K562 (cell line): ENCODE data around the gene RRAS. TPM values are rescaled to one million over a fixed set of nuclear protein-coding genes. Genes with fewer than 3 reads are reported as not detected.

Experiments
- ATAC-seq: fragments of 200-7000 bp; cut with Tn5 transposase; 3 replicates; pipeline ENCODE4 v1.9.1; 2020; ENCODE audit warnings: moderate library complexity
- BruUV-seq: library from RNA; stranded (reverse); fragments of 400-500 nt; replicated peaks from 2 replicates; lab custom pipeline; 2021; lab: Mats Ljungman, UMichigan
- CTCF ChIA-PET: fragments of 300-600 bp; formaldehyde crosslinking; extraction: SDS; loops from one replicate; lab custom pipeline; 2021; ENCODE audit warnings: low intra/inter-chr PET ratio; lab: Yijun Ruan, JAX
- POLR2A ChIA-PET: fragments of 300-600, 350-650 bp; sonication (Branson Sonifier 250); formaldehyde crosslinking; extraction: SDS; loops from one replicate; lab custom pipeline; 2021; ENCODE audit warnings: antibody characterized with exemption, inconsistent platforms; lab: Yijun Ruan, JAX
- DNase-seq, 4 experiments: peaks; one replicate each; pipeline versions ENCODE4 v3.0.0 to v3.0.0-alpha.2; 2011 to 2018; ENCODE audit warnings: low spot score in 3 of 4, mixed read lengths in 3 of 4; ENCODE audit errors: extremely low read depth in 1 of 4
- FAIRE-seq: peaks from 2 replicates; lab custom pipeline; 2011; peaks lifted over from hg19 to GRCh38; lab: Jason Lieb, UNC
- H2AFZ ChIP-seq: 2 replicates; pipeline ENCODE4 v1.6.0; 2011; ENCODE audit warnings: low read depth, low read length, control low read depth, inconsistent platforms
- H3K27ac ChIP-seq: fragments of 200-600 bp; 3 replicates; pipeline ENCODE4 v1.8.0; 2011; ENCODE audit warnings: low read depth, mild to moderate bottlenecking, control low read depth, inconsistent platforms, low read length, moderate library complexity, mixed read lengths; ENCODE audit errors: extremely low read depth
- H3K27me3 ChIP-seq, 2 experiments: fragments of 300-600 bp in 1 of 2; 2 replicates in 1 of 2; 3 replicates in 1 of 2; pipeline versions ENCODE4 v1.6.0 to v1.8.0; 2011; ENCODE audit warnings: inconsistent platforms in 2 of 2, low read length in 2 of 2, mild to moderate bottlenecking in 1 of 2, mixed read lengths in 1 of 2, moderate library complexity in 1 of 2; ENCODE audit not compliant: control insufficient read depth in 2 of 2, insufficient read depth in 2 of 2
- H3K36me3 ChIP-seq: fragments of 300-600 bp; 3 replicates; pipeline ENCODE4 v1.8.0; 2011; ENCODE audit warnings: mild to moderate bottlenecking, low read length, inconsistent platforms; ENCODE audit not compliant: control insufficient read depth, insufficient read depth
- H3K4me1 ChIP-seq, 2 experiments: fragments of 200-600 bp in 1 of 2; replicated peaks in 1 of 2; 2 replicates in 1 of 2; 3 replicates in 1 of 2; pipeline versions ENCODE4 v1.5.1 to v1.8.0; 2011; ENCODE audit warnings: inconsistent platforms in 2 of 2, low read length in 2 of 2, mild to moderate bottlenecking in 1 of 2, mixed read lengths in 1 of 2, moderate library complexity in 1 of 2; ENCODE audit not compliant: control insufficient read depth in 2 of 2, insufficient read depth in 2 of 2
- H3K4me2 ChIP-seq: 2 replicates; pipeline ENCODE4 v1.6.1; 2011; ENCODE audit warnings: low read length, control low read depth, inconsistent platforms, mixed read lengths; ENCODE audit not compliant: insufficient read depth
- H3K4me3 ChIP-seq: fragments of 200-600 bp; sonication (generic), shearing (Covaris generic); 2 replicates; pipeline ENCODE4 v1.5.1; 2016; ENCODE audit warnings: control low read depth, inconsistent platforms
- H3K79me2 ChIP-seq: fragments of 200-600 bp; 3 replicates; pipeline ENCODE4 v1.8.0; 2011; ENCODE audit warnings: low read length, inconsistent platforms; ENCODE audit not compliant: control insufficient read depth, insufficient read depth
- H3K9ac ChIP-seq, 2 experiments: 2 replicates each; pipeline versions ENCODE4 v1.6.0 to v1.6.1; 2011; ENCODE audit warnings: low read depth in 2 of 2, low read length in 2 of 2, control low read depth in 1 of 2, inconsistent platforms in 1 of 2, mild to moderate bottlenecking in 1 of 2, mixed read lengths in 1 of 2; ENCODE audit not compliant: insufficient read depth in 1 of 2
- H3K9me1 ChIP-seq: one replicate; pipeline ENCODE4 v1.6.0; 2011; ENCODE audit warnings: inconsistent platforms, mild to moderate bottlenecking, low read length, moderate library complexity; ENCODE audit not compliant: control insufficient read depth, insufficient read depth
- H3K9me3 ChIP-seq: replicated peaks from 2 replicates; pipeline ENCODE4 v1.5.1; 2011; ENCODE audit warnings: low read depth, low read length, inconsistent platforms; ENCODE audit not compliant: control insufficient read depth, insufficient read depth
- H4K20me1 ChIP-seq: replicated peaks from 2 replicates; pipeline ENCODE4 v1.6.1; 2011; ENCODE audit warnings: low read length, inconsistent platforms, mixed read lengths; ENCODE audit not compliant: control insufficient read depth, insufficient read depth
- BCL6 ChIP-seq: fragments of 250-450 bp; sonication (Bioruptor Pico); IDR thresholded peaks from 2 replicates; pipeline ENCODE4 v1.4.0; 2020
- C11orf30 ChIP-seq: fragments of 450-650 bp; IDR thresholded peaks from 2 replicates; pipeline ENCODE4 v1.6.1; 2016; ENCODE audit warnings: low read depth, mild to moderate bottlenecking
- CAMTA2 ChIP-seq: fragments of 250-450 bp; sonication (Bioruptor Pico); conservative IDR thresholded peaks from 2 replicates; pipeline ENCODE4 v1.5.1; 2022
- MTA3 ChIP-seq: fragments of 450-650 bp; formaldehyde crosslinking; IDR thresholded peaks from 2 replicates; pipeline ENCODE4 v1.6.1; 2017; ENCODE audit warnings: mild to moderate bottlenecking, borderline replicate concordance
- PHB ChIP-seq: fragments of 250-450 bp; sonication (Bioruptor Pico); IDR thresholded peaks from 2 replicates; pipeline ENCODE4 v1.5.0; 2021
- SMARCA5 ChIP-seq: fragments of 450-650 bp; IDR thresholded peaks from 2 replicates; pipeline ENCODE4 v1.6.1; 2016
- SRSF3 ChIP-seq: fragments of 200-400 bp; formaldehyde crosslinking; IDR thresholded peaks from 2 replicates; pipeline ENCODE4 v1.6.1; 2016; ENCODE audit warnings: mild to moderate bottlenecking, low read length, moderate library complexity; ENCODE audit not compliant: insufficient read depth
- TCF3 ChIP-seq: sonication (generic); formaldehyde crosslinking; IDR thresholded peaks from 2 replicates; pipeline ENCODE4 v1.4.0; 2020; ENCODE audit warnings: mild to moderate bottlenecking, missing genetic modification reagents
- ZFPM2 ChIP-seq: fragments of 250-450 bp; sonication (Bioruptor Pico); IDR thresholded peaks from 2 replicates; pipeline ENCODE4 v1.5.1; 2022; ENCODE audit warnings: mild to moderate bottlenecking
- WGBS: fragments of 100-300 bp; shearing (Covaris generic); methylation state at CpG from one replicate; pipeline ENCODE4 v1.1.6; 2016; ENCODE audit warnings: low coverage, mixed read lengths; ENCODE audit not compliant: insufficient coverage; ENCODE audit errors: missing lambda C conversion rate; 5-methylcytosine and 5-hydroxymethylcytosine counted together
- in situ Hi-C: fragments of 300-500 bp; cut with MboI; formaldehyde crosslinking; loops from 4 replicates; pipeline ENCODE4 v1.15.0; 2018; ENCODE audit warnings: inconsistent platforms, mixed read lengths
- intact Hi-C: fragments of 100-400 bp; cut with micrococcal nuclease; formaldehyde crosslinking; loops from 2 replicates; pipeline ENCODE4 v1.14.2; 2022
- polyA plus RNA-seq, 8 experiments: library from polyadenylated mRNA; depleted of rRNA in 4 of 8; stranded (reverse) in 5 of 8; unstranded in 3 of 8; fragments of >200 nt; fragmentation: Nextera tagmentation in 2 of 8; fragmentation: Illumina TruSeq in 1 of 8; extraction: Ambion mirVana in 2 of 8; extraction: Trizol in 1 of 8; gene quantifications; 2 replicates each; pipeline versions ENCODE4 v1.2.1 to v1.2.3, GENCODE V29; 2011 to 2014; ENCODE audit warnings: inconsistent platforms in 1 of 8, missing spikeins in 1 of 8
- total RNA-seq, 7 experiments: library from RNA; depleted of rRNA in 6 of 7; stranded (reverse); fragments of >200 nt in 6 of 7; fragmentation: Illumina TruSeq in 2 of 7; extraction: Trizol in 2 of 7; gene quantifications; 2 replicates each; pipeline versions ENCODE4 v1.2.1 to v1.2.3, GENCODE V29; 2011 to 2021; ENCODE audit warnings: low replicate concordance in 1 of 7
- TF ChIP-seq, protein P1 (sequence below): fragments of 250-450 bp; sonication (Bioruptor Pico); IDR thresholded peaks from 2 replicates; pipeline ENCODE4 v1.8.0; 2021; ENCODE audit warnings: mild to moderate bottlenecking, moderate library complexity
- TF ChIP-seq, protein P2 (sequence below): fragments of 250-450 bp; sonication (Bioruptor Pico); IDR thresholded peaks from 2 replicates; pipeline ENCODE4 v1.5.0; 2021; ENCODE audit warnings: mild to moderate bottlenecking, moderate library complexity
- TF ChIP-seq, protein P3 (sequence below), 2 experiments: IDR thresholded peaks in 1 of 2; conservative IDR thresholded peaks in 1 of 2; 2 replicates each; pipeline ENCODE4 v1.6.1; 2016; ENCODE audit warnings: low read depth in 2 of 2, mild to moderate bottlenecking in 1 of 2, missing compliant biosample characterization in 1 of 2, missing genetic modification characterization in 1 of 2, moderate library complexity in 1 of 2

Gene RRAS
- total and polyA plus RNA-seq, 9 of the 15 experiments (the other 6 are each of a cell fraction or from before 2014, with no cell fraction given), result 0.70 to 17.3 (median 8.2) TPM

DNA sequence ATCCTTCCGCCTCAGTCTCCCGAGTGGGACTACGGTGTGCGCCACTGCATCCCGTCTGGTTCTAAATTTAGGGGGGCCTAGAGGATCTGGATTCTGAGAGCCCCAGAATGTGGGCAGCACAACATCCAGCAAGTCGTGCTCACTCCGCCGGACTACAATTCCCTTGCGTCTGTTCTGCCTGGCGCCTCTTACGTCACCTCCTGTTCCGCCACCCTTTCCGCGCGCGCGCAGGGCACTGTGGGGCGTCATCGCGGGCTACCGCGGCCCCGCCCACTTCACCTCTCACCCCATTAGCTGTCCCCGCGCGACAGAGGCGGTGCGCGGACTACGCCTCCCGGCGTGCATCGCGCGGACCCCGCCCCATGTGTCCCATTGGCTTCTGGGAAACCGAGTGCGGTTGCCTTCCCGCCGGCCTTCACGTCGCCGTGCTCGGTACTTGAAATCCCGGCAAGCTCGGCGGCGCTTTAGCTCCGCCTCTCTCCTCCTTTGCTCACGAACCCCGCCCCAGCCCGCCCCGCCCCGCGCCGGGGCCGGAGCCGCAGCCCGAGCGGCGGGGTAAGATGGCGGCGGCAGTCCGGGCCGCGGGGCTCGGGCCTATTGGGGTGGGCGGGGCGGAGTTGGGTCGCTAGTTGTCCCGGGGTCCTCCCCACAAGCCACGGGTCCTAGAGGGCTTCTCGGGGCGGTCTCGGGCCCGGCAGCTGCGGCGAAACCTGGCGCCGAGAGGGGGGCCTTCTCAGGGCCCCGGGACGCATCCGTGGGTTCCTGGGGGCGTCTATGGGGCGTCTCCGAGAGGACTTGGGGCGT, 1.9 kb upstream of the RRAS start, which contains the start of gene SCAF1:
Gene SCAF1, plus strand, starts transcription at position 522 of the 804 bp plus-strand sequence. CDS start 2,818 bp downstream, outside the sequence.
- in situ Hi-C loops (no loop called here), intact Hi-C loops (loop anchor here (2.0 kb wide), 2 partner anchors 35 to 51 kb away; partner anchors contain the start of genes PRMT1 and PRR12)
- ChIA-PET POLR2A (interaction anchor here (0.6 to 2.8 kb wide), 13 partner anchors 13 to 63 kb away, joined by 3 to 27 read pairs (median 4); partner anchors contain the start of gene PRMT1), CTCF (no interaction called here)
- under 1% methylated on average over 56 of the region's 87 CpGs for WGBS
- H3K27ac ChIP-seq, result peak within 1 kb of the TSS; percentile 97
- BruUV-seq, result no TSS peak
- H3K36me3 ChIP-seq, result peaks cover 36% of the 10 kb centered on the region; the same call in 2 of the 3 replicates
- H3K9me1 ChIP-seq, result no peaks in the 10 kb centered on the region
- peak within 1 kb of the TSS; percentile 97 for H3K4me3 ChIP-seq
- H3K9me3 ChIP-seq, result no peaks in the 10 kb centered on the region
- H3K4me2 ChIP-seq, result peak within 1 kb of the TSS; percentile 98
- peak; percentile 90 to 100 (median 92) for DNase-seq
- H3K79me2 ChIP-seq, result peaks cover 44% of the 10 kb centered on the region
- no peaks in the 10 kb centered on the region for H4K20me1 ChIP-seq
- peak; percentile 79 for ATAC-seq
- peak; percentile 99 for FAIRE-seq
- H3K27me3 ChIP-seq, result no peaks in the 10 kb centered on the region
- peak within 1 kb of the TSS; percentile 98 to 99 for H3K9ac ChIP-seq
- peaks cover 27 to 56% of the 10 kb centered on the region in 2 experiments for H3K4me1 ChIP-seq
- peak within 1 kb of the TSS; percentile 66 for H2AFZ ChIP-seq
- TF ChIP-seq CAMTA2 (CRISPR knock-in tag) (no peak), PHB (CRISPR knock-in tag) (0 out of 2 replicates have a peak, but pooled peaks have one; percentile 43), SMARCA5 (no peak), ZFPM2 (CRISPR knock-in tag) (no peak), MTA3 (peak; percentile 49; the same call in 1 of the 2 replicates), TCF3 (CRISPR knock-in tag) (no peak), BCL6 (CRISPR knock-in tag) (no peak), C11orf30 (peak; percentile 52), SRSF3 (no peak)
- TF ChIP-seq, protein P1, sequence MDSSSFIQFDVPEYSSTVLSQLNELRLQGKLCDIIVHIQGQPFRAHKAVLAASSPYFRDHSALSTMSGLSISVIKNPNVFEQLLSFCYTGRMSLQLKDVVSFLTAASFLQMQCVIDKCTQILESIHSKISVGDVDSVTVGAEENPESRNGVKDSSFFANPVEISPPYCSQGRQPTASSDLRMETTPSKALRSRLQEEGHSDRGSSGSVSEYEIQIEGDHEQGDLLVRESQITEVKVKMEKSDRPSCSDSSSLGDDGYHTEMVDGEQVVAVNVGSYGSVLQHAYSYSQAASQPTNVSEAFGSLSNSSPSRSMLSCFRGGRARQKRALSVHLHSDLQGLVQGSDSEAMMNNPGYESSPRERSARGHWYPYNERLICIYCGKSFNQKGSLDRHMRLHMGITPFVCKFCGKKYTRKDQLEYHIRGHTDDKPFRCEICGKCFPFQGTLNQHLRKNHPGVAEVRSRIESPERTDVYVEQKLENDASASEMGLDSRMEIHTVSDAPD (CRISPR knock-in tag), result no peak
- TF ChIP-seq, protein P2, sequence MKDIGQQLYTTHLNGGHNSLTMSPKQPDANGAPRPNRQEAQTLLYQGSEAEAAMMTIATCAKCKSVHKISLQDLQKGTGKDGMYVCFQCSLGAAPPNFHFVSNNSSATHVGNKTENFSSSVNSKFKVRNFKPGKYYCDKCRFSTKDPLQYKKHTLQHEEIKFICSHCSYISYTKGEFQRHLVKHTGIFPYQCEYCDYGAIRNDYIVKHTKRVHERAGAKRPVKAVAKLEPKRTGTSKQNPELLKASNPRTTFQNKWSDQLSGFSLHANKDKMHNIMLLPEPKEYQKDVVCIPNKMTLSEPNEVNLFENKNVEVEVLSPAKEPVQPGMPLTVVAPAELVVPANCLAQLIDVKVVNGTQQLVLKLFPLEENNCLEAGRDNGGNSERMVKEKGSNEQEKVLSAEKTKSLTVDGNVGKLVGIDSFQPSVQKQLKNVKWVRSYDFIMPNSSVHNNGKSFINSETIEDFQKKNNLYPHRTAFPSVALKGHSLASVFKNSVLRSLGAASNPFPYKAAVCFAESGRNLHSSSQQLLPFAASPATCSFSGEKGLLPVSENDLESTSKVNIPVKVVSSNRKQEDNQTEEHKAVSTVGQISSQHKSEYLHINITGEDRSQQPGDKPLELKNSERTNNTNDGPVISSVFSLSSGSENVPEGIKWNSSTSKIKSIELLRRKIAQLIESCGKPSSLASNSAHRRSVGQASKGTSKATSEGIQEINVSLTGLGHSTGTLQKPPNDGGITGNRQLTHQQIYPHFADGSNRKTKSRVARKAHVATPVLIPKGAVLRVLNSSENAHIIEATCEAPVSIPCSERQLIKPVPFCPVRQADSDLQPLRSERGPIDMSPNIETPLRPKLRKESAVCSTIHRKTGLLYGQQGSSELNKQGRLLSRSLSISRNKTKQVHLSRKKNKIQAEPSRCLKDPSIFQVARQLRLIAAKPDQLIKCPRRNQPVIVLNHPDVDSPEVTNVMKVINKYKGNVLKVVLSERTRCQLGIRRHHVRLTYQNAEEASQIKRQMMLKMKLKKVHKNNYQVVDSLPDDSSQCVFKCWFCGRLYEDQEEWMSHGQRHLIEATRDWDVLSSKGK (CRISPR knock-in tag), result no peak
- TF ChIP-seq, protein P3, sequence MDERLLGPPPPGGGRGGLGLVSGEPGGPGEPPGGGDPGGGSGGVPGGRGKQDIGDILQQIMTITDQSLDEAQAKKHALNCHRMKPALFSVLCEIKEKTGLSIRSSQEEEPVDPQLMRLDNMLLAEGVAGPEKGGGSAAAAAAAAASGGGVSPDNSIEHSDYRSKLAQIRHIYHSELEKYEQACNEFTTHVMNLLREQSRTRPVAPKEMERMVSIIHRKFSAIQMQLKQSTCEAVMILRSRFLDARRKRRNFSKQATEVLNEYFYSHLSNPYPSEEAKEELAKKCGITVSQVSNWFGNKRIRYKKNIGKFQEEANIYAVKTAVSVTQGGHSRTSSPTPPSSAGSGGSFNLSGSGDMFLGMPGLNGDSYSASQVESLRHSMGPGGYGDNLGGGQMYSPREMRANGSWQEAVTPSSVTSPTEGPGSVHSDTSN (CRISPR knock-in tag; IDR thresholded peaks at IDR 0.05; ENCODE audit: low read depth), result no peak
- TF ChIP-seq, protein P3 (tag; conservative IDR thresholded peaks at IDR 0.05; ENCODE audit: low read depth), result no peak
